GM10248 (cell line): ENCODE measurements around the gene TUBB2B.
"Not testable (repeated sequence)": the region's sequence is repeated elsewhere in the genome, so short reads cannot be mapped to it uniquely, and the experiment has no call there.

Source experiments
- CTCF ChIA-PET: fragments of 300-600 bp; sonication (Branson Sonifier 250); formaldehyde crosslinking; extraction: SDS; loops from one replicate; lab custom pipeline; 2021; ENCODE audit warnings: antibody characterized with exemption; lab: Yijun Ruan, JAX
- POLR2A ChIA-PET: fragments of 350-650 bp; sonication (Branson Sonifier 250); formaldehyde crosslinking; extraction: SDS; loops from one replicate; lab custom pipeline; 2020; ENCODE audit warnings: antibody characterized with exemption; lab: Yijun Ruan, JAX
- DNase-seq: peaks from one replicate; pipeline ENCODE4 v3.0.0; 2012; ENCODE audit errors: extremely low spot score
- CTCF ChIP-seq: IDR thresholded peaks from 2 replicates; pipeline ENCODE4 v1.5.1; 2012; ENCODE audit warnings: mild to moderate bottlenecking, low read depth; ENCODE audit errors: extremely low read depth, missing control alignments, control extremely low read depth

TUBB2B gene

DNA sequence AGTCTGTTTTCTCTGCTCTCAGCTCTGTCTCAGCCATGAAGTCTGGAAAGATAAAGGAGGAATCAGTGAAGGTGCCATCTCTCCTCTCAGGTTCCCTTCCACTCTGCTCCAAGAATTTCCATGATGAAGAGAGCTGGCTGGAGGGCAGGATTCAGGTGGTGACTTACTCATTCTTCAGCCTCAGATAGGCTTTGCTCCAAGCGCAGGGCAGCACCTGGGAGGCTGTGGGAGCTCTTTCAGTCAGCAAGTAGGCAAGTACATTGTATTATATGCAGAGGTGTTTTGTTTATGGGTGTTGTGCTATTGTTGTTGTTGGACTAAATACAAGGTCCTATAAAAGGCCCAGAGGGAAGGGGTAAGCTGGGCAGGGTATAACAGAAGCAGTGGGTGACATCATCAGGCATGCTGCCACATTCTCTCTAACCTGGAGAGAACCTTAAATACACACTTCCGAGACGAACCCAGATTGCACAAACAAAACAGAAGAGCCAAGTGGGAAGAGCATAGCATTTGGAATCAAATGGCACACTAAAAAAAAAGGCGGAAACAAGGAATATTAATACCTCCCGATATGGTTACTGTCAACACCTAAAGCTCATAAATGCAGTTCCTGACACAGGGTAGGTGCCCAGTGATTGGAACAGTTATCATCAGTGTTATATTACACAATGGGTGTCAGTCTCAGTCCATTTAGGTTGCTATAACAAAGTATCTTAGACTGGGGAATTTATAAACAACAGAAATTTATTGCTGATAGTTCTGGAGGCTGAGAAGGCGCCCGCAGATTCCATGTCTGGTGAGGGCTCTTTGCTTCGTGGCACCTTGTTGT lies 16.8 kb upstream of the TUBB2B start:
- ChIA-PET CTCF (interaction anchor here (0.8 to 2.1 kb wide), 7 partner anchors 7 to 131 kb away, joined by 3 to 14 read pairs (median 4); partner anchors contain the start of gene TUBB2A), POLR2A (no interaction called here)
- TF ChIP-seq CTCF, result no peak
- DNase-seq, result no peak

DNA sequence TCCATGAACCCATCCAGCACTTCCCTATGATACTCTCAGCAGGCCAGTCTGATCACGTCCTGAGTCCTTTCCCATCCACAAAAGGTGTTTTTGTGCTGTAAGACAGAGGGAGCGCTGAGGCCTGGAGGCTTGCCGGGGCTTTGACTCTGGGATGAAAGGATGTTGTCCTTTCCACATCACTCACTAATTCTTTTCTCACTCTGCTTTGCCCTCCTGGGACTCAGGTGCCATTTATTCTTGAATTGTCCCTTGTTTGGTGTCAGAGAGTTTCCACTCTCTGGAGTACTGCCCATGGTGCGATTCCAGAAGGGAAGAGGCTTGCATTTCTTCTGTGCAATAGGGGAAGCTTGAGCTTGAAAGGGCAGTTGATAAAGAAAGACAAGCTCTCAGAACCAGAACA lies 15.3 kb upstream of the TUBB2B start:
- ChIA-PET POLR2A (no interaction called here), CTCF (interaction anchor here (1.1 to 2.1 kb wide), 2 partner anchors 9 to 17 kb away, joined by 3 to 14 read pairs; no protein-coding TSS in a partner anchor)
- TF ChIP-seq CTCF, result no peak
- no peak for DNase-seq

GRCh38 chr6:3241745-3242144 lies 14.3 kb upstream of the TUBB2B start:
- POLR2A ChIA-PET, DNase-seq: not testable (repeated sequence)
- CTCF ChIA-PET, result interaction anchor here (2.1 kb wide), 1 partner anchor 10 kb away, joined by 14 read pairs; no protein-coding TSS in a partner anchor

DNA sequence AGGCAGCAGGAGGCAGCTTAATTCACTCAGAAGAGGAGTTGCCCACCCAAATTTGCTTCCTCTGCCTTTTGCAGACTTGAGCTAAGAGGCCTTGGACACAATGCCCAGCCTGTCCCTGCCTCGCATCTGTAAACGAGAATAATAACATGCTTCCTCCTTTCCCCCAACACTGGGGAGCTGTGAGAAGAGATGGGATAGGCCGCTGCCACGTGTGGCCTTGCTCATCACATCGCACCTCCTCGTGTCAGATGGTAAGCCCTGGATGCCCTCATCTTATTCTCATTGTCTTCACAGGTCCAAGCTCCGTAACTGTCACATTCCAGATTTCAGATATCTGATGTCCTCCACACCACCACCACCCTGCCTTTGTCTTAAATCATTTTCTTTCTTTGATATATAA lies 13.1 kb upstream of the TUBB2B start:
- CTCF ChIA-PET, result interaction anchor here (4.0 kb wide), 1 partner anchor 11 kb away, joined by 30 read pairs; no protein-coding TSS in a partner anchor
- TF ChIP-seq CTCF, result no peak
- DNase-seq, result no peak
- POLR2A ChIA-PET, result no interaction called here

DNA sequence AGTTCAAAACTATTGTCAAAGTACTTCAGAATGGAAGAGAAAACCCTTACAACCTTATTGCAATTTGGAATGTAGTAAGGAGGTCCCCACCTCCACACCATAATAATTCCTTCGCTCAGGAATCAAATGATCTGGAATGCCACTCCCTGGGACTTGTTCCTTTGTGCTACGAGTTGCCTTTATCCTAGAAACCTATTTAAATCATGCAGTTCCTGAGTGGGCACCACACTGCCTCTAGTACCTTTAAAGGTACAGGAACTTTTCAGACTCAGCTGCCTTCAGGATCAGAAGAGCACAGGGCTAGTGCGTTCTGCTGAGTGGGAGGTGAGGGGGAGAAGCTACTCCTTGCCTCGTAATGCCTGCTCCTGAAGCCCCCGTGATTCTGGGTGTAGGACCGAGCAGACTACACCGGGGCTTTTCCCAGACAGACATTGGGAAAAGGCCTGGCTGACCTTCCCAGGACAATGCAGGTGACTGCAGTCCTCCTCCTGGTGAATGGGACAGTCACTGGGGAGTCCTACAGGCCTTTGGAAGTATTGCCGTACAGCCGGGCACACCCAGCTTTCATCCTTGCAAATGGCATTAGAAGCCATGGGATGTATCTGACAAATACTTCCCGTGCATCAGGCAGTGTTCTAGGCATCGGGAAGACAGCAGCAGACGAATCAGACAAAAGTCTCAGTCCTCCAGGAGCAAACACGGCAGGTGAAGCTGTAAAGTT lies 11.8 kb upstream of the TUBB2B start:
- TF ChIP-seq CTCF, result no peak
- ChIA-PET CTCF (interaction anchor here (1.1 to 4.0 kb wide), 2 partner anchors 10 to 12 kb away, joined by 3 to 30 read pairs; no protein-coding TSS in a partner anchor), POLR2A (no interaction called here)
- no peak for DNase-seq

DNA sequence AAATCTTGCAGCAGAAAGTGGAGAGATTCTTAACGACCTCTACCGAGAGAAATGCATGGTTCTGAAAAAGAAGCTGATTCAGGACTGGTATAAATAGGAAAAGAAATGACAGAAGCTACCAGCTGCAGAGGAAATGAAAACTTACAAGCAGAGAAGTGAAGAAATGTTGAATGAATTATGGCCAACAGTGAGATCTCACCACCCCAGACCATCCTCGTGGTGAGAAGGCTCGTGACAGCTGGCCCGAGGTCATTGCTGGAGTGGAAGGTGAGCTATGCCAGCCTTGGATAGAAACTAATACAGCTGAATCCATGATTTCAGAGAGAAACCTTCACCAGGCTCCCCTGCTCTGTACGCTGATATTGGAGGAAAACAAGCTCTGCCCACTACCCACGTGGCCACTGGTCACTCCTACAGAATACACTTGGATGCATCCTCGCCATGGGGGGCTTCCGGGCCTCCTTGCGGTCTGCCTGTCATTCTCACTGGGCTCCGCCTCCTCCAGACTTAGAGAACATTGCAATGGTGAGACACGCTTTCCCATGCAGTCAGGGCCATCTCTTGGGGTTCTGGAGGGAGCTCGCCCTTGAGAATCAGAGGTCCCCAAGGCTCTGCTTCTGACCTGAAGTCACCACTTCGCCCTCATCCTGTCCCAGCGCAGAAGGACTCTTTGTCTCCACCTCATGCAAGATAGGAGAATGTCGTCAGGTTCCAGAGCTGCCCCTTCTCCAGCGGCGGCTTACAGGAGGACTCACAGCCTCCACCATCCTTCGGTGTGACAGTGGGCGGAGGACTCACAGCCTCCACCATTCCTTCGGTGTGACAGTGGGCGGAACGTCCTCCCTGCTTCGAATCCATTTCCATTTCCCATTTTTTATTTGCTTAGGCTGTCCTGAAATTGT lies 10.6 kb upstream of the TUBB2B start:
- DNase-seq, result no peak
- POLR2A ChIA-PET, result no interaction called here
- CTCF ChIA-PET, result interaction anchor here (0.7 to 4.0 kb wide), 5 partner anchors 10 to 112 kb away, joined by 3 to 30 read pairs (median 5); partner anchors contain the start of gene TUBB2A
- no peak for TF ChIP-seq CTCF
